ENCODE measurements around the gene ZYX. TPM values are rescaled to one million over a fixed set of nuclear protein-coding genes. Genes with fewer than 3 reads are reported as not detected.

The ZYX gene
- total RNA-seq, 2 donors from 2014 or later = 40.2 to 60.6 TPM

- no peak for ATAC-seq
Observed at GRCh38 chr7:143429770-143430698, 48.9 kb downstream of the ZYX start.

GRCh38 chr7:143431109-143431508, 50.0 kb downstream of the ZYX start:
- TF ChIP-seq POLR2A (IDR thresholded peaks at IDR 0.05) = no peak
- TF ChIP-seq CTCF (IDR thresholded peaks at IDR 0.05) = no peak
- Histone ChIP-seq H3K4me1 (no peaks in the 10 kb centered on the region), H3K36me3 (replicated peaks in 1 of 2; ENCODE audit: insufficient read depth in 1 of 2, low read depth in 2 of 2) (no peaks in the 10 kb centered on the region), H3K27me3 (no peaks in the 10 kb centered on the region), H3K4me3 (no peak overlapping the region), H3K27ac (no peak overlapping the region), H3K9me3 (no peaks in the 10 kb centered on the region)
- intact Hi-C loops (cut with DNase I) = no loop called here
- no peak for DNase-seq
- 57 to 61% methylated on average over 2 of the region's 2 CpGs for WGBS, 2 donors
- no peak for ATAC-seq

More at GRCh38 chr7:143429770-143430698, 48.9 kb downstream of the ZYX start:
- no peaks in the 10 kb centered on the region for H3K4me1 ChIP-seq
- intact Hi-C loops (cut with DNase I) = no loop called here
- H3K27ac ChIP-seq = no peak overlapping the region
- TF ChIP-seq CTCF (IDR thresholded peaks at IDR 0.05) = no peak
- no peaks in the 10 kb centered on the region for H3K36me3 ChIP-seq (replicated peaks in 1 of 2; ENCODE audit: insufficient read depth in 1 of 2, low read depth in 2 of 2)
- no peak for DNase-seq
- no peaks in the 10 kb centered on the region for H3K27me3 ChIP-seq
- 72 to 76% methylated on average over 10 of the region's 10 CpGs for WGBS, 2 donors
- no peaks in the 10 kb centered on the region for H3K9me3 ChIP-seq
- H3K4me3 ChIP-seq = no peak overlapping the region

GRCh38 chr7:143433759-143434158, 52.6 kb downstream of the ZYX start:
- H3K4me3 ChIP-seq = no peak overlapping the region
- DNase-seq = no peak
- H3K9me3 ChIP-seq = no peaks in the 10 kb centered on the region
- H3K27ac ChIP-seq = no peak overlapping the region
- 79 to 86% methylated on average over 4 of the region's 4 CpGs for WGBS, 2 donors
- intact Hi-C loops (cut with DNase I) = no loop called here
- no peaks in the 10 kb centered on the region for H3K36me3 ChIP-seq (replicated peaks in 1 of 2; ENCODE audit: insufficient read depth in 1 of 2, low read depth in 2 of 2)
- no peak for TF ChIP-seq CTCF (IDR thresholded peaks at IDR 0.05)
- no peak for TF ChIP-seq POLR2A (IDR thresholded peaks at IDR 0.05)
- ATAC-seq = no peak
- H3K4me1 ChIP-seq = no peaks in the 10 kb centered on the region
- H3K27me3 ChIP-seq = no peaks in the 10 kb centered on the region

- peak in 1 of 4 donors; percentile 23 for DNase-seq
Observed at GRCh38 chr7:143434660-143435059, 53.5 kb downstream of the ZYX start.

More at GRCh38 chr7:143434660-143435059, 53.5 kb downstream of the ZYX start:
- Histone ChIP-seq H3K4me1 (no peaks in the 10 kb centered on the region), H3K9me3 (no peaks in the 10 kb centered on the region), H3K27ac (no peak overlapping the region), H3K36me3 (replicated peaks in 1 of 2; ENCODE audit: insufficient read depth in 1 of 2, low read depth in 2 of 2) (no peaks in the 10 kb centered on the region), H3K27me3 (no peaks in the 10 kb centered on the region), H3K4me3 (no peak overlapping the region)
- 81 to 86% methylated on average over 8 to 9 of the region's 9 CpGs for WGBS, 2 donors
- no peak for ATAC-seq
- intact Hi-C loops (cut with DNase I) = no loop called here
- TF ChIP-seq CTCF (IDR thresholded peaks at IDR 0.05) (no peak), POLR2A (IDR thresholded peaks at IDR 0.05) (no peak)

All from body of pancreas (tissue), 4 donors.